ENCODE measurements around the gene NRCAM.
"Not testable (repeated sequence)": the region's sequence is repeated elsewhere in the genome, so short reads cannot be mapped to it uniquely, and the experiment has no call there.

NRCAM gene

DNA sequence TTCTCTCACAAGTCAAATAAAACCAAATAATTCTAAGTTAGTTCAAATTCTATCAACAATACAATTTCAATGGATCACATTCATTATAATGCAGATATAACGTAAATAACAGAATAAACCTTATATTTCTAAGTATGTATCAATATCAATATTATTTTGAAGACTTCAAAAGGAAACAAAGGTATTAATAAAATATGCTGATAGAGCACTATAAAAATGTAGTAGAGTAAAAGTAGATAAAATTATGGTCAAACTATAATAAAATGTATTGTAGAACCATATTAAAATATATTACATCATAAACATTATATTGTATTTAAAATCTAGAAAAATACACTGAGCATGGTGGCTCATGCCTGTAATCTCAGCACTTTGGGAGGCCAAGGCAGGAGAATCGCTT, 23.5 kb upstream of the NRCAM start:
- H3K27ac ChIP-seq = no peak overlapping the region
- no peak for DNase-seq (ENCODE audit: low spot score)
- TF ChIP-seq, protein P1, sequence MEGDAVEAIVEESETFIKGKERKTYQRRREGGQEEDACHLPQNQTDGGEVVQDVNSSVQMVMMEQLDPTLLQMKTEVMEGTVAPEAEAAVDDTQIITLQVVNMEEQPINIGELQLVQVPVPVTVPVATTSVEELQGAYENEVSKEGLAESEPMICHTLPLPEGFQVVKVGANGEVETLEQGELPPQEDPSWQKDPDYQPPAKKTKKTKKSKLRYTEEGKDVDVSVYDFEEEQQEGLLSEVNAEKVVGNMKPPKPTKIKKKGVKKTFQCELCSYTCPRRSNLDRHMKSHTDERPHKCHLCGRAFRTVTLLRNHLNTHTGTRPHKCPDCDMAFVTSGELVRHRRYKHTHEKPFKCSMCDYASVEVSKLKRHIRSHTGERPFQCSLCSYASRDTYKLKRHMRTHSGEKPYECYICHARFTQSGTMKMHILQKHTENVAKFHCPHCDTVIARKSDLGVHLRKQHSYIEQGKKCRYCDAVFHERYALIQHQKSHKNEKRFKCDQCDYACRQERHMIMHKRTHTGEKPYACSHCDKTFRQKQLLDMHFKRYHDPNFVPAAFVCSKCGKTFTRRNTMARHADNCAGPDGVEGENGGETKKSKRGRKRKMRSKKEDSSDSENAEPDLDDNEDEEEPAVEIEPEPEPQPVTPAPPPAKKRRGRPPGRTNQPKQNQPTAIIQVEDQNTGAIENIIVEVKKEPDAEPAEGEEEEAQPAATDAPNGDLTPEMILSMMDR (conservative IDR thresholded peaks at IDR 0.05; ENCODE audit: low read depth) = no peak
- CTCF ChIA-PET = no interaction called here
- POLR2A ChIA-PET (ENCODE audit: low non-redundant PET) = no interaction called here

DNA sequence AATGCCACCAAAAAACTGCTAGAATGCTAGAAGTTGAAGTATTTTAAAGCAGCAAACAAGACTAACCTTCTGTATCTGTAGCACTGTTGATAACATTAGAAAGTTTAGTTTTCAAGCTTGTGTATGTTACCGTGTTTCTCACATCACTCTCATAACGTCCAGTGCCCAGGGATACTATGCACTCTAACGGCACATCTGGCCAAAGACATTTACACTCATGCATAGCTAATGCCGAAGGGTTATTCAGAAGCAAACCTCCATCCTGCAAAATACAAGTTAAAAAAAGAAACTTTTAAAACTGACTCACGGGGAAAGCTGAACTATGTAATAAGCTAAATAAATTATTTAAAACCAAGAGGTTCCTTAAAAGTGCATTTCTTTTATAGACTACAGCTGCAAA, 22.9 kb upstream of the NRCAM start:
- TF ChIP-seq, protein P1 (conservative IDR thresholded peaks at IDR 0.05; ENCODE audit: low read depth) = no peak
- no peak overlapping the region for H3K27ac ChIP-seq
- CTCF ChIA-PET = no interaction called here
- DNase-seq (ENCODE audit: low spot score) = no peak
- POLR2A ChIA-PET (ENCODE audit: low non-redundant PET) = no interaction called here

DNA sequence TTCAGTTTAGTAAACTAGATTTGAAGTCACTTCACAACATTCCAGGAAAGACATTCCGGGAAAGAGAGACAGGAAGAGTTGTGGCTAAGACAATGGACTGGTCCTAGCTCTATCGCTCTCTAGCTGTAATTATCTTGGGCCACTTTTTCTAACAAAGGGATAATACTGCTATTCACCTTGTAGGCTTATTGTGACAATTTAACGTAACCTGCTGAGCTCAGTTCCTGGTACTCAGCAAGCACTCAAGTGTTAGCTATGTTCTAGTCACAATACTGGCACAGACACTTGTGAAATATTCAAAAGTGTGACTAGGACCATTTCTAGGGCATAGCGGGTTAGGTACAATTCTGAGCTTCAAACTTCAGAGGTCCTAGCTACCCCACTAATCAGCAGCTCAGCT, 12.0 kb upstream of the NRCAM start:
- no peak for DNase-seq (ENCODE audit: low spot score)
- no peak overlapping the region for H3K27ac ChIP-seq
- TF ChIP-seq, protein P1 (conservative IDR thresholded peaks at IDR 0.05; ENCODE audit: low read depth) = no peak
- ChIA-PET POLR2A (ENCODE audit: low non-redundant PET) (no interaction called here), CTCF (interaction anchor here (0.6 kb wide), 1 partner anchor 232 kb away, joined by 6 read pairs; no protein-coding TSS in a partner anchor)

DNA sequence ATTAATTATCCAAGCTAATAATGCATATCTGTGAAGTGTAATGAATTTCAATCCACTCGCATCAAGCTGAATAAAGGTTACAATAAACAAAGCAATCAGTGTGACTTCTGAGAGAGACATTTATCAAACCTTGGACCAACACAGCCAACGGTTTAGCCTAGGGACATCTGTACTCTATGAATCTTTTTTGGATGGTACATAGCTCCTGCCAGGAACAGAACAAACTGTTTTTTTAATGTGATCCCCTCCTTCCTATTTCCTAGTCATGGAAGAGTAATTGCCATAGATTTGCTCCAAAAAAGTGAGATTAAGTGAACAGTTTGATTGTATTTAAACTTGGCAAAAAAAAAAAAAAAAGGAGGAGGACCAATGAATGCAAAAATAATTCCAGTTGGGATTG, 11.2 kb upstream of the NRCAM start:
- TF ChIP-seq, protein P1 (conservative IDR thresholded peaks at IDR 0.05; ENCODE audit: low read depth) = no peak
- no peak overlapping the region for H3K27ac ChIP-seq
- ChIA-PET POLR2A (ENCODE audit: low non-redundant PET) (no interaction called here), CTCF (interaction anchor here (0.6 kb wide), 1 partner anchor 178 kb away, joined by 4 read pairs; no protein-coding TSS in a partner anchor)
- DNase-seq (ENCODE audit: low spot score) = no peak

DNA sequence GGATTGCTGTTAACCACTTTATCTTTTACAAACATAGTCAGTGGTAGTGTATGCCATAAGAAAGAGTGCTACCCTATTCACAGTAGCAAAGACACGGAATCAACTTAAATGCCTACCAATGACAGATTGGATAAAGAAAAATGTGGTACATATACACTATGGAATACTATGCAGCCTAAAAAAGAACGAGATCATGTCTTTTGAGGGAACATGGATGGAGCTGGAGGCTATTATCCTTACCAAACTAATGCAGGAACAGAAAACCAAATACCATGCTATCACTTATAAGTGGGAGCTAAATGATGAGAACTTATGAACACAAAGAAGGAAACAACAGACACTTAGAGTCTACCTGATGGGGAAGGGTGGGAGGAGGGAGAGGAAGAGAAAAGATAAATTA, 10.1 kb upstream of the NRCAM start:
- CTCF ChIA-PET = interaction anchor here (0.6 kb wide), 1 partner anchor 31 kb away, joined by 3 read pairs; no protein-coding TSS in a partner anchor
- H3K27ac ChIP-seq; POLR2A ChIA-PET (ENCODE audit: low non-redundant PET); DNase-seq (ENCODE audit: low spot score): not testable (repeated sequence)

DNA sequence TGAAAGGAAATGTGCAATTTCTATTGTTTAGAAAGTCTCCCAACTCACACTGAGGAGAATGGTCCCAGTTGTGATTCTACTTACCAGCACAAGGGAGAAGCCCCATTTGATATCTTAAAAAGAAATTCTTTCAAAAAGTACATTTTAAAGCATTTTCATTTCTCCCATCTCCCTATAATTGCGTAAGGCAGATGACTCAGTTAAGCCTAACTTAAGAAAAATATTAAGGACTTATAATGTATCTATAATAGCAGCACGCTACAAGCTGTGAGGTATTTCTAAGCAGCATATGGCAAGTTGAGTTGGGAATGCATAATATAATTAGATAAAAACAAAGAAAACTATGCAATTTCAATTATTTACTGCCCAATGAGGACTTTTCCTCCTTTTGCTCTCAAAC, 8.5 kb upstream of the NRCAM start:
- H3K27ac ChIP-seq = no peak overlapping the region
- TF ChIP-seq, protein P1 (conservative IDR thresholded peaks at IDR 0.05; ENCODE audit: low read depth) = no peak
- CTCF ChIA-PET = interaction anchor here (0.6 kb wide), 1 partner anchor 285 kb away, joined by 5 read pairs; no protein-coding TSS in a partner anchor
- POLR2A ChIA-PET (ENCODE audit: low non-redundant PET) = no interaction called here
- no peak for DNase-seq (ENCODE audit: low spot score)

DNA sequence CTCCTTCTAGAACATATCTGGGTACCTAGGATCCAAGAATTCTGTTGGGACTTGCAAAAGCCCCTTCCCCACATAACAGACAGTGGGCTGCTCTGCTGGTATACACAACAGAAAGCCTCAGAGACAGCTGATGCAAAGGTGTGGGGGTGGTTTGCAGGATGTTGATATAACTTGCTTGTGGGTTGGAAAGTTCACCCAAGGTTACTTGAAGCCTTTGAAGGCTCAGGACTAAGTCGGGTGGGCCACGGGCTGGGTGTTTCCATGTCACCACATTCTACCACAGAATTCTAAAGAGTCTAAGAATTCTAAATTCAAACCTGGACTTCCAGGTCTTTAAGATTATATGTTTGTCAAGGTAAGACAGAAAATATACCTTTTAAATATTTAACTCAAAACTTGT, 7.4 kb upstream of the NRCAM start:
- no peak for DNase-seq (ENCODE audit: low spot score)
- TF ChIP-seq, protein P1 (conservative IDR thresholded peaks at IDR 0.05; ENCODE audit: low read depth) = no peak
- ChIA-PET POLR2A (ENCODE audit: low non-redundant PET) (no interaction called here), CTCF (no interaction called here)
- H3K27ac ChIP-seq = no peak overlapping the region

Measured in RWPE1 (cell line).